Mesothelial cell of epicardium (in vitro differentiated cells): ENCODE data around the gene DCUN1D2. TPM values are rescaled to one million over a fixed set of nuclear protein-coding genes. Genes with fewer than 3 reads are reported as not detected.
"Not testable (repeated sequence)": the region's sequence is repeated elsewhere in the genome, so short reads cannot be mapped to it uniquely, and the experiment has no call there.

Experiments
- DNase-seq, 2 experiments: peaks; one replicate each; pipeline ENCODE4 v3.0.0; 2021; ENCODE audit warnings: low spot score in 2 of 2; ENCODE audit not compliant: unreplicated experiment in 2 of 2
- H3K27ac Mint-ChIP-seq: 2 replicates; pipeline ENCODE4 v1.8.0; 2021; ENCODE audit warnings: mixed read lengths
- H3K27me3 Mint-ChIP-seq: 2 replicates; pipeline ENCODE4 v1.8.0; 2021; ENCODE audit warnings: low read depth, mixed read lengths
- H3K36me3 Mint-ChIP-seq: 2 replicates; pipeline ENCODE4 v1.8.0; 2021; ENCODE audit warnings: mixed read lengths
- H3K4me1 Mint-ChIP-seq: 2 replicates; pipeline ENCODE4 v1.8.0; 2021; ENCODE audit warnings: mixed read lengths
- H3K4me3 Mint-ChIP-seq: 2 replicates; pipeline ENCODE4 v1.8.0; 2021; ENCODE audit warnings: mild to moderate bottlenecking, moderate library complexity, mixed read lengths
- H3K9me3 Mint-ChIP-seq: 2 replicates; pipeline ENCODE4 v1.8.0; 2021; ENCODE audit warnings: mixed read lengths
- total RNA-seq: library from RNA; stranded (reverse); gene quantifications from 3 replicates; pipeline ENCODE4 v1.2.1, GENCODE V29; 2021
- TF ChIP-seq, protein P1 (sequence below): fragments of 200-600 bp; sonication (generic); IDR thresholded peaks from one replicate; pipeline ENCODE4 v1.5.0; 2021; ENCODE audit warnings: antibody characterized with exemption; ENCODE audit not compliant: unreplicated experiment

The DCUN1D2 gene
- total RNA-seq, 1 donor from 2014 or later = 40.2 TPM

- H3K27me3 Mint-ChIP-seq = no peaks in the 10 kb centered on the region
- peaks cover 2% of the 10 kb centered on the region for H3K9me3 Mint-ChIP-seq
- H3K27ac Mint-ChIP-seq = no peak overlapping the region
- TF ChIP-seq, protein P1, sequence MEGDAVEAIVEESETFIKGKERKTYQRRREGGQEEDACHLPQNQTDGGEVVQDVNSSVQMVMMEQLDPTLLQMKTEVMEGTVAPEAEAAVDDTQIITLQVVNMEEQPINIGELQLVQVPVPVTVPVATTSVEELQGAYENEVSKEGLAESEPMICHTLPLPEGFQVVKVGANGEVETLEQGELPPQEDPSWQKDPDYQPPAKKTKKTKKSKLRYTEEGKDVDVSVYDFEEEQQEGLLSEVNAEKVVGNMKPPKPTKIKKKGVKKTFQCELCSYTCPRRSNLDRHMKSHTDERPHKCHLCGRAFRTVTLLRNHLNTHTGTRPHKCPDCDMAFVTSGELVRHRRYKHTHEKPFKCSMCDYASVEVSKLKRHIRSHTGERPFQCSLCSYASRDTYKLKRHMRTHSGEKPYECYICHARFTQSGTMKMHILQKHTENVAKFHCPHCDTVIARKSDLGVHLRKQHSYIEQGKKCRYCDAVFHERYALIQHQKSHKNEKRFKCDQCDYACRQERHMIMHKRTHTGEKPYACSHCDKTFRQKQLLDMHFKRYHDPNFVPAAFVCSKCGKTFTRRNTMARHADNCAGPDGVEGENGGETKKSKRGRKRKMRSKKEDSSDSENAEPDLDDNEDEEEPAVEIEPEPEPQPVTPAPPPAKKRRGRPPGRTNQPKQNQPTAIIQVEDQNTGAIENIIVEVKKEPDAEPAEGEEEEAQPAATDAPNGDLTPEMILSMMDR = no peak
- H3K36me3 Mint-ChIP-seq = peaks cover 26% of the 10 kb centered on the region
- H3K4me1 Mint-ChIP-seq = no peaks in the 10 kb centered on the region
- no peak overlapping the region for H3K4me3 Mint-ChIP-seq
- no peak for DNase-seq
These were observed 53.0 kb downstream of the DCUN1D2 start for GRCh38 chr13:113437408-113438010.

DNA sequence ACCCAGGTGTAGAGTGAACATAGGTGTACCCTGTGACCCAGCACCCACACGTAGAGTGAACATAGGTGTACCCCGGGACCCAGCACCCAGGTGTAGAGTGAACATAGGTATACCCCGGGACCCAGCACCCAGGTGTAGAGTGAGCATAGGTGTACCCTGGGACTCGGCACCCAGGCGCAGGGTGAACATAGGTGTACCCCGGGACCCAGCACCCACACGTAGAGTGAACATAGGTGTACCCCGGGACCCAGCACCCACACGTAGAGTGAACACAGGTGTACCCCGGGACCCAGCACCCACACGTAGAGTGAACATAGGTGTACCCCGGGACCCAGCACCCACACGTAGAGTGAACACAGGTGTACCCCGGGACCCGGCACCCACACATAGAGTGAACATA is 53.6 kb downstream of the DCUN1D2 start:
- H3K4me1 Mint-ChIP-seq, H3K27ac Mint-ChIP-seq, H3K9me3 Mint-ChIP-seq, H3K27me3 Mint-ChIP-seq, DNase-seq, H3K4me3 Mint-ChIP-seq: not testable (repeated sequence)
- peaks cover 19% of the 10 kb centered on the region for H3K36me3 Mint-ChIP-seq

DNA sequence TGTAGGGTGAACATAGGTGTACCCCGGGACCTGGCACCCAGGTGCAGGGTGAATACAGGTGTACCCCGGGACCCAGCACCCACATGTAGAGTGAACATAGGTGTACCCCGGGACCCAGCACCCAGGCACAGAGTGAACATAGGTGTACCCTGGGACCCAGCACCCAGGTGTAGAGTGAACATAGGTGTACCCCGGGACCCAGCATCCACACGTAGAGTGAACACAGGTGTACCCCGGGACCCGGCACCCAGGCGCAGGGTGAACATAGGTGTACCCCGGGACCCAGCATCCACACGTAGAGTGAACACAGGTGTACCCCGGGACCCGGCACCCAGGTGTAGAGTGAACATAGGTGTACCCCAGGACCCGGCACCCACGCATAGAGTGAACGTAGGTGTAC is 54.6 kb downstream of the DCUN1D2 start:
- H3K27ac Mint-ChIP-seq, H3K27me3 Mint-ChIP-seq: not testable (repeated sequence)

DNA sequence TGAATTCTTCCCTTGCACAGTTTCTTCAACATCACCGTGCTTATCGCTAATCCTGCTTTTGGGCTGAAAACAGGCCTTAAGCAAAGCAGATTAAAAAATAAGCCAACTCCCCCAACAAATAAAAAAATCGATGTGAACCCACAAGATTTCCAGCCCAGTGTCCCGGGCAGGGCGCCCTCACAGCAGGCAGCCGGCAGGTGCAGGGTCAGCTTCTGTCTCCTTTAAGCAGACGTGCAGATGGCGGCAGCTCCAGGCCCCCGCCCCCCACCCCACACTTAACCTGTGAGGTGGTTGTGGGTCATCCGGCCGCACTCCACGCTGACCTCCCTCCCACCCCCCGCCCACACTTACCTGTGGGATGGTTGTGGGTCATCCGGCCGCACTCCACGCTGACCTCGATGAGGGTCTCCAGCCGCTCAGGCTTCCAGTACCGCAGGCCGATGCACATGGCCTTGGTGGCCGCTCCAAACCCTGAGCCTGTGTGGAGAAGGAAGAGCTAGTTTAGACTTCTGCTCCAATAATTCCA is 57.1 kb downstream of the DCUN1D2 start:
- H3K36me3 Mint-ChIP-seq = peaks cover 10% of the 10 kb centered on the region
- no peak for DNase-seq
- no peaks in the 10 kb centered on the region for H3K4me1 Mint-ChIP-seq

More for the DNA sequence above, 54.6 kb downstream of the DCUN1D2 start:
- H3K4me1 Mint-ChIP-seq, H3K9me3 Mint-ChIP-seq, DNase-seq, H3K4me3 Mint-ChIP-seq: not testable (repeated sequence)
- peaks cover 14% of the 10 kb centered on the region for H3K36me3 Mint-ChIP-seq

GRCh38 chr13:113432506-113433270 is 57.8 kb downstream of the DCUN1D2 start:
- DNase-seq = no peak
- Mint-ChIP-seq H3K36me3 (peaks cover 10% of the 10 kb centered on the region), H3K27me3 (no peaks in the 10 kb centered on the region), H3K9me3 (no peaks in the 10 kb centered on the region), H3K4me1 (no peaks in the 10 kb centered on the region), H3K27ac (no peak overlapping the region), H3K4me3 (no peak overlapping the region)
- TF ChIP-seq, protein P1 = no peak

More for the DNA sequence above, 57.1 kb downstream of the DCUN1D2 start:
- Mint-ChIP-seq H3K9me3 (no peaks in the 10 kb centered on the region), H3K27ac (no peak overlapping the region), H3K4me3 (no peak overlapping the region), H3K27me3 (no peaks in the 10 kb centered on the region)
- TF ChIP-seq, protein P1 = no peak

GRCh38 chr13:113431171-113431570 is 59.3 kb downstream of the DCUN1D2 start:
- Mint-ChIP-seq H3K27me3 (no peaks in the 10 kb centered on the region), H3K27ac (no peak overlapping the region), H3K4me1 (no peaks in the 10 kb centered on the region), H3K36me3 (peaks cover 6% of the 10 kb centered on the region), H3K9me3 (no peaks in the 10 kb centered on the region), H3K4me3 (no peak overlapping the region)
- TF ChIP-seq, protein P1 = no peak
- DNase-seq = no peak
